ENCODE results near the gene SLC16A13. TPM values are rescaled to one million over a fixed set of nuclear protein-coding genes. Genes with fewer than 3 reads are reported as not detected.

SLC16A13 gene
- total RNA-seq, 2 experiments from 2014 or later = 4.8 to 5.9 TPM

- peak overlapping the region; percentile 83 for H3K4me3 Mint-ChIP-seq
- no peaks in the 10 kb centered on the region for H3K9me3 Mint-ChIP-seq
- peak overlapping the region; percentile 98 for H3K27ac Mint-ChIP-seq
- peaks cover 41% of the 10 kb centered on the region for H3K4me1 Mint-ChIP-seq (ENCODE audit: low read depth)
- no peak for ATAC-seq
- no peak for TF ChIP-seq CTCF (IDR thresholded peaks at IDR 0.05)
- no peak for DNase-seq
- H3K36me3 Mint-ChIP-seq (ENCODE audit: low read depth) = peaks cover 27% of the 10 kb centered on the region
- no peaks in the 10 kb centered on the region for H3K27me3 Mint-ChIP-seq
- intact Hi-C loops (cut with micrococcal nuclease) = no loop called here
- CTCF ChIA-PET = interaction anchor here (1.0 to 14.2 kb wide), 4 partner anchors 10 to 101 kb away, joined by 3 to 284 read pairs (median 15); no protein-coding TSS in a partner anchor
- POLR2A ChIA-PET = no interaction called here
Measured at GRCh38 chr17:7011415-7011814, 24.4 kb upstream of the SLC16A13 start.

GRCh38 chr17:7011942-7012254 is 23.9 kb upstream of the SLC16A13 start:
- H3K27me3 Mint-ChIP-seq = no peaks in the 10 kb centered on the region
- TF ChIP-seq CTCF (IDR thresholded peaks at IDR 0.05) = no peak
- DNase-seq = no peak
- H3K4me1 Mint-ChIP-seq (ENCODE audit: low read depth) = peaks cover 45% of the 10 kb centered on the region
- H3K9me3 Mint-ChIP-seq = no peaks in the 10 kb centered on the region
- peak overlapping the region; percentile 83 for H3K4me3 Mint-ChIP-seq
- POLR2A ChIA-PET = interaction anchor here (0.8 to 1.3 kb wide), 4 partner anchors 24 to 296 kb away, joined by 4 to 7 read pairs (median 4); partner anchors contain the start of gene SLC16A13
- intact Hi-C loops (cut with micrococcal nuclease) = no loop called here
- CTCF ChIA-PET = interaction anchor here (1.0 to 14.2 kb wide), 6 partner anchors 8 to 168 kb away, joined by 3 to 284 read pairs (median 8); no protein-coding TSS in a partner anchor
- peak overlapping the region; percentile 98 for H3K27ac Mint-ChIP-seq
- ATAC-seq = no peak
- H3K36me3 Mint-ChIP-seq (ENCODE audit: low read depth) = peaks cover 32% of the 10 kb centered on the region

GRCh38 chr17:7014261-7014994 is 21.4 kb upstream of the SLC16A13 start:
- peaks cover 52% of the 10 kb centered on the region for H3K4me1 Mint-ChIP-seq (ENCODE audit: low read depth)
- peaks cover 40% of the 10 kb centered on the region for H3K36me3 Mint-ChIP-seq (ENCODE audit: low read depth)
- no peaks in the 10 kb centered on the region for H3K9me3 Mint-ChIP-seq
- peak; percentile 77 for TF ChIP-seq CTCF (IDR thresholded peaks at IDR 0.05)
- no peaks in the 10 kb centered on the region for H3K27me3 Mint-ChIP-seq
- CTCF ChIA-PET = interaction anchor here (1.1 to 2.9 kb wide), 7 partner anchors 9 to 101 kb away, joined by 3 to 13 read pairs (median 6); partner anchors contain the start of gene BCL6B
- DNase-seq (peak; percentile 98), ATAC-seq (peak; percentile 86)
- POLR2A ChIA-PET = interaction anchor here (0.7 to 2.5 kb wide), 6 partner anchors 8 to 180 kb away, joined by 3 to 11 read pairs (median 4); partner anchors contain the start of gene SLC16A13
- H3K27ac Mint-ChIP-seq = peak overlapping the region; percentile 98
- peak overlapping the region; percentile 83 for H3K4me3 Mint-ChIP-seq
- intact Hi-C loops (cut with micrococcal nuclease) = no loop called here

GRCh38 chr17:7014995-7015958 is 20.5 kb upstream of the SLC16A13 start:
- peak; percentile 48 for TF ChIP-seq CTCF (IDR thresholded peaks at IDR 0.05)
- Mint-ChIP-seq H3K4me1 (ENCODE audit: low read depth) (peaks cover 46% of the 10 kb centered on the region), H3K27ac (peak overlapping the region; percentile 93), H3K4me3 (peak overlapping the region; percentile 83), H3K27me3 (no peaks in the 10 kb centered on the region), H3K36me3 (ENCODE audit: low read depth) (peaks cover 37% of the 10 kb centered on the region), H3K9me3 (no peaks in the 10 kb centered on the region)
- DNase-seq = peak; percentile 88
- POLR2A ChIA-PET = interaction anchor here (0.7 to 2.5 kb wide), 7 partner anchors 20 to 320 kb away, joined by 3 to 11 read pairs (median 3); partner anchors contain the start of gene SLC16A13
- CTCF ChIA-PET = interaction anchor here (0.7 to 2.9 kb wide), 9 partner anchors 8 to 118 kb away, joined by 3 to 13 read pairs (median 5); partner anchors contain the start of gene BCL6B
- intact Hi-C loops (cut with micrococcal nuclease) = no loop called here
- ATAC-seq = peak; percentile 31

Measured in activated CD8-positive, alpha-beta T cell treated with anti-CD3 and anti-CD28 coated beads for 36 hours (primary cell).